Neural cell (in vitro differentiated cells): ENCODE data around the gene PNMA6F.

Experiments used
- CTCF ChIP-seq: fragments of 450-650 bp; IDR thresholded peaks from 2 replicates; pipeline ENCODE4 v1.5.1; 2014; ENCODE audit warnings: antibody characterized with exemption, mild to moderate bottlenecking, moderate library complexity; ENCODE audit not compliant: poor library complexity, severe bottlenecking
- EP300 ChIP-seq: fragments of 450-650 bp; conservative IDR thresholded peaks from 2 replicates; pipeline ENCODE4 v1.6.1; 2014; ENCODE audit warnings: antibody characterized with exemption, mild to moderate bottlenecking, moderate library complexity; ENCODE audit not compliant: poor library complexity, severe bottlenecking
- EZH2 ChIP-seq: fragments of 200-600, 300-800 bp; shearing (Covaris generic), sonication (generic); IDR thresholded peaks from 2 replicates; pipeline ENCODE4 v1.6.1; 2014; ENCODE audit warnings: antibody characterized with exemption, low read length, borderline replicate concordance, mild to moderate bottlenecking; ENCODE audit not compliant: insufficient read depth, poor library complexity, severe bottlenecking
- POLR2AphosphoS5 ChIP-seq: IDR thresholded peaks from 2 replicates; pipeline ENCODE4 v1.6.1; 2012
- TAF1 ChIP-seq: IDR thresholded peaks from 2 replicates; pipeline ENCODE4 v1.6.1; 2012; ENCODE audit warnings: low read depth
- TF ChIP-seq, protein P1 (sequence below): IDR thresholded peaks from 2 replicates; pipeline ENCODE4 v1.6.1; 2012; ENCODE audit warnings: borderline replicate concordance

DNA sequence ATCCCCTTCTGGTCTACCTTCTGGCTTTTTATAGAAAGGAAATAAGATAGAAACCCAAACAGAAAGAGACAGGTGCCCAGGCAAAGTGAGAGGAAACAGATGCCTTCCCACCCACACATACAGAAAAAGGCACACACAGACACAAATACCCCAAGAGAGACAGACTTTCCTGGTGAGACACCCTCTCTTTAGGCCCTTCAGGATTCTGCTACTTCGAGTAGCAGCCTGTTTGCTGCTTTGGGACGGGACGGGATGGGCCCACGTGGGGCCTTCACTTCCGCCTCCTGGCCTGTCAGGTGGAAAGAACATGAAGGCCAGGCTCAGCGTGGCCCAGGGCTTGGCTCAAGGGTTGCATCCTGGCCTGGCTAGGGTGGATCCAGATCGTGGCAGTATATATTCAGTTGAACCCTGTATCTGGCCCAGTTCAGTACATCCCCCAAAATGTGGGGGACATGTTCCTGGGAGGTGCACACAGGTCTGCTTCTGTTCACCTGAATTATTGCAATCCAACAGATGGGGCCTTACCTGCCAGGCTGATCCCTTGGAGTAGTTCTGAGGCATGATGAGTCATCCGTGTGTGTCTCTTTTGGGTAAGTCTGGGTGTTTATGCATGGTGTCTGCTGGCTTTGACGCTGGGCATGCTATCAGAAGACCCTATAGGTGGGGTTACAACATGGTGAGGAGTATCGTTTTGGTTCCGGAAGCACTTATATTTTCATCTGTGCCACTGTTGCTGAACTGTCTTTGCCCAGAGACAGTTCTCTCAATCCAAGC, 14.7 kb upstream of the PNMA6F start:
- TF ChIP-seq EZH2 (no peak), CTCF (no peak), POLR2AphosphoS5 (no peak), TAF1 (no peak), EP300 (no peak)
- TF ChIP-seq, protein P1, sequence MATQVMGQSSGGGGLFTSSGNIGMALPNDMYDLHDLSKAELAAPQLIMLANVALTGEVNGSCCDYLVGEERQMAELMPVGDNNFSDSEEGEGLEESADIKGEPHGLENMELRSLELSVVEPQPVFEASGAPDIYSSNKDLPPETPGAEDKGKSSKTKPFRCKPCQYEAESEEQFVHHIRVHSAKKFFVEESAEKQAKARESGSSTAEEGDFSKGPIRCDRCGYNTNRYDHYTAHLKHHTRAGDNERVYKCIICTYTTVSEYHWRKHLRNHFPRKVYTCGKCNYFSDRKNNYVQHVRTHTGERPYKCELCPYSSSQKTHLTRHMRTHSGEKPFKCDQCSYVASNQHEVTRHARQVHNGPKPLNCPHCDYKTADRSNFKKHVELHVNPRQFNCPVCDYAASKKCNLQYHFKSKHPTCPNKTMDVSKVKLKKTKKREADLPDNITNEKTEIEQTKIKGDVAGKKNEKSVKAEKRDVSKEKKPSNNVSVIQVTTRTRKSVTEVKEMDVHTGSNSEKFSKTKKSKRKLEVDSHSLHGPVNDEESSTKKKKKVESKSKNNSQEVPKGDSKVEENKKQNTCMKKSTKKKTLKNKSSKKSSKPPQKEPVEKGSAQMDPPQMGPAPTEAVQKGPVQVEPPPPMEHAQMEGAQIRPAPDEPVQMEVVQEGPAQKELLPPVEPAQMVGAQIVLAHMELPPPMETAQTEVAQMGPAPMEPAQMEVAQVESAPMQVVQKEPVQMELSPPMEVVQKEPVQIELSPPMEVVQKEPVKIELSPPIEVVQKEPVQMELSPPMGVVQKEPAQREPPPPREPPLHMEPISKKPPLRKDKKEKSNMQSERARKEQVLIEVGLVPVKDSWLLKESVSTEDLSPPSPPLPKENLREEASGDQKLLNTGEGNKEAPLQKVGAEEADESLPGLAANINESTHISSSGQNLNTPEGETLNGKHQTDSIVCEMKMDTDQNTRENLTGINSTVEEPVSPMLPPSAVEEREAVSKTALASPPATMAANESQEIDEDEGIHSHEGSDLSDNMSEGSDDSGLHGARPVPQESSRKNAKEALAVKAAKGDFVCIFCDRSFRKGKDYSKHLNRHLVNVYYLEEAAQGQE: no peak
